PC-9 (cell line): ENCODE measurements around the gene ZNF652. TPM values are rescaled to one million over a fixed set of nuclear protein-coding genes. Genes with fewer than 3 reads are reported as not detected.

Experiments used
- BruUV-seq: library from RNA; stranded (reverse); fragments of 400-500 nt; replicated peaks from 2 replicates; lab custom pipeline; 2021; lab: Mats Ljungman, UMichigan
- CTCF ChIA-PET: fragments of 300-600 bp; sonication (Branson Sonifier 250); formaldehyde crosslinking; loops from one replicate; lab custom pipeline; 2022; ENCODE audit warnings: antibody characterized with exemption; lab: Charles Lee
- POLR2A ChIA-PET: fragments of 300-600 bp; sonication (Branson Sonifier 250); formaldehyde crosslinking; loops from one replicate; lab custom pipeline; 2022; ENCODE audit warnings: antibody characterized with exemption; ENCODE audit not compliant: unreplicated experiment; lab: Charles Lee
- DNase-seq, 2 experiments: peaks; one replicate each; pipeline versions ENCODE4 v3.0.0 to v3.0.0-alpha.2; 2015 to 2022; ENCODE audit warnings: mixed read lengths in 1 of 2
- H2AFZ ChIP-seq: fragments of 200-600 bp; sonication (generic); 2 replicates; pipeline ENCODE4 v1.8.1; 2017; ENCODE audit warnings: antibody characterized with exemption
- H3F3A ChIP-seq: fragments of 200-600 bp; sonication (generic); 2 replicates; pipeline ENCODE4 v1.8.1; 2017; ENCODE audit warnings: antibody characterized with exemption, mild to moderate bottlenecking, low read depth; ENCODE audit not compliant: insufficient read depth
- H3K27ac ChIP-seq: fragments of 200-600 bp; sonication (generic); 2 replicates; pipeline ENCODE4 v1.6.1; 2016; ENCODE audit warnings: mixed run types
- H3K27me3 ChIP-seq: fragments of 200-600 bp; sonication (generic); 2 replicates; pipeline ENCODE4 v1.6.1; 2016; ENCODE audit warnings: low read depth, mixed run types; ENCODE audit not compliant: insufficient read depth
- H3K36me3 ChIP-seq: fragments of 200-600 bp; sonication (generic); 2 replicates; pipeline ENCODE4 v1.6.1; 2016; ENCODE audit warnings: low read depth, mixed run types
- H3K4me1 ChIP-seq: fragments of 200-600 bp; sonication (generic); replicated peaks from 2 replicates; pipeline ENCODE4 v1.6.1; 2016; ENCODE audit warnings: mixed run types; ENCODE audit not compliant: insufficient read depth
- H3K4me2 ChIP-seq: fragments of 200-600 bp; sonication (generic); 2 replicates; pipeline ENCODE4 v1.6.1; 2017; ENCODE audit warnings: mixed run types
- H3K4me3 ChIP-seq: fragments of 200-600 bp; sonication (generic); 2 replicates; pipeline ENCODE4 v1.6.1; 2016; ENCODE audit warnings: mixed run types
- H3K79me2 ChIP-seq: fragments of 200-600 bp; sonication (generic); 2 replicates; pipeline ENCODE4 v1.6.1; 2017; ENCODE audit warnings: low read depth, mixed run types
- H3K9me2 ChIP-seq: fragments of 200-600 bp; sonication (generic); 2 replicates; pipeline ENCODE4 v1.8.1; 2017; ENCODE audit warnings: mild to moderate bottlenecking; ENCODE audit not compliant: insufficient read depth
- H3K9me3 ChIP-seq: fragments of 200-600 bp; sonication (generic); 2 replicates; pipeline ENCODE4 v1.8.1; 2016; ENCODE audit warnings: low read depth; ENCODE audit not compliant: insufficient read depth
- H4K20me1 ChIP-seq: fragments of 200-600 bp; sonication (generic); 2 replicates; pipeline ENCODE4 v1.8.1; 2017; ENCODE audit not compliant: insufficient read depth
- EZH2 ChIP-seq: fragments of 200-600 bp; sonication (generic); IDR thresholded peaks from 2 replicates; pipeline ENCODE4 v1.8.0; 2017; ENCODE audit warnings: antibody characterized with exemption, low read depth
- intact Hi-C: fragments of 100-400 bp; cut with micrococcal nuclease; formaldehyde crosslinking; loops from one replicate; pipeline ENCODE4 v1.10.0; 2022; ENCODE audit not compliant: unreplicated experiment
- total RNA-seq: library from RNA; stranded (reverse); gene quantifications from 2 replicates; pipeline ENCODE4 v1.2.3, GENCODE V29; 2021
- TF ChIP-seq, protein P1 (sequence below): fragments of 200-600 bp; sonication (generic); conservative IDR thresholded peaks from 2 replicates; pipeline ENCODE4 v1.6.1; 2017; ENCODE audit warnings: mixed run types, antibody characterized with exemption, mild to moderate bottlenecking, moderate library complexity

Gene ZNF652
- total RNA-seq, 1 experiment from 2014 or later, result 49.8 TPM

DNA sequence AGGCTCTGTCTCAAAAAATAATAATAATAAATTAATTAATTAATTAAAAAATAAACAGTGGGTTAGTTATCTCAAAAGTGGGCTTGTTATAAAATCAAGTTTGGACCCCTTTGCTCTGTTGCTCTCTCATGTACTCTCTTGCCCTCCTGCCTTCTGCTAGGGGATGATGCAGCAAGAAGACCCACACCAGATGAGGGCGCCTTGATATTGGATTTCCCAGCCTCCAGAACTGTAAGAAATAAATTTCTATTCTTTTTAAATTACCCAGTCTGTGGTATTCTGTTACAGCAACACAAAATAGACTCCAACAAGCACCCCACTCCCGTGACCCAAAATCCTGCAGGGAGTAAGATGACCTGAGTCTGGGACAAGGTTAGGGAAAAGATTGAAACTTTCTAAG is 2.1 kb upstream of the ZNF652 start:
- Histone ChIP-seq H3K27ac (no peak overlapping the region), H3K36me3 (no peaks in the 10 kb centered on the region), H3K4me3 (no peak overlapping the region), H3K9me2 (no peaks in the 10 kb centered on the region), H3K79me2 (peaks cover 24% of the 10 kb centered on the region), H3K4me1 (peaks cover 25% of the 10 kb centered on the region), H3K9me3 (no peaks in the 10 kb centered on the region), H4K20me1 (peaks cover 16% of the 10 kb centered on the region), H3F3A (peaks cover 9% of the 10 kb centered on the region; the same call in 1 of the 2 replicates), H2AFZ (no peak overlapping the region), H3K4me2 (no peak overlapping the region), H3K27me3 (no peaks in the 10 kb centered on the region)
- no peak for DNase-seq
- TF ChIP-seq, protein P1, sequence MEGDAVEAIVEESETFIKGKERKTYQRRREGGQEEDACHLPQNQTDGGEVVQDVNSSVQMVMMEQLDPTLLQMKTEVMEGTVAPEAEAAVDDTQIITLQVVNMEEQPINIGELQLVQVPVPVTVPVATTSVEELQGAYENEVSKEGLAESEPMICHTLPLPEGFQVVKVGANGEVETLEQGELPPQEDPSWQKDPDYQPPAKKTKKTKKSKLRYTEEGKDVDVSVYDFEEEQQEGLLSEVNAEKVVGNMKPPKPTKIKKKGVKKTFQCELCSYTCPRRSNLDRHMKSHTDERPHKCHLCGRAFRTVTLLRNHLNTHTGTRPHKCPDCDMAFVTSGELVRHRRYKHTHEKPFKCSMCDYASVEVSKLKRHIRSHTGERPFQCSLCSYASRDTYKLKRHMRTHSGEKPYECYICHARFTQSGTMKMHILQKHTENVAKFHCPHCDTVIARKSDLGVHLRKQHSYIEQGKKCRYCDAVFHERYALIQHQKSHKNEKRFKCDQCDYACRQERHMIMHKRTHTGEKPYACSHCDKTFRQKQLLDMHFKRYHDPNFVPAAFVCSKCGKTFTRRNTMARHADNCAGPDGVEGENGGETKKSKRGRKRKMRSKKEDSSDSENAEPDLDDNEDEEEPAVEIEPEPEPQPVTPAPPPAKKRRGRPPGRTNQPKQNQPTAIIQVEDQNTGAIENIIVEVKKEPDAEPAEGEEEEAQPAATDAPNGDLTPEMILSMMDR, result no peak
- TF ChIP-seq EZH2, result no peak
- POLR2A ChIA-PET, result no interaction called here
- CTCF ChIA-PET, result no interaction called here
- intact Hi-C loops, result no loop called here
- BruUV-seq, result no TSS peak

DNA sequence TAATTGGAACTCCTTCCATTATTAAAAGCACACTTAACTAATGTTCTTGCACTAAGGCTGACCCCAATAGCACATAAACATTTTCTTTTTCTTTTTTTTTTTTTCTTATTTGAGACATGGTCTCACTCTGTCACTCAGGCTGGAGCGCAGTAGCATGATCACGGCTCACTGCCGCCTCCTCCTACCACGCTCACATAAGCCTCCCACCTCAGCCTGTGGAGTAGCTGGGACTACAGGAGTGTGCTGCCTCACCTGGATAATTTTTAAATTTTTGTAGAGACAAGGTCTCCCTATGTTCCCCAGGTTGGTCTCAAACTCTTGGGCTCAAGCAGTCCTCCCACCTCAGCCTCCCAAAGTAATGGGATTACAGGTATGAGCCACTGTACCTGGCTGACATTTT is 1.2 kb upstream of the ZNF652 start:
- CTCF ChIA-PET, result no interaction called here
- intact Hi-C loops, result no loop called here
- Histone ChIP-seq H3F3A (peaks cover 9% of the 10 kb centered on the region; the same call in 1 of the 2 replicates), H3K4me1 (peaks cover 34% of the 10 kb centered on the region), H4K20me1 (peaks cover 23% of the 10 kb centered on the region), H3K9me2 (no peaks in the 10 kb centered on the region), H2AFZ (peak overlapping the region; percentile 89; the same call in 1 of the 2 replicates), H3K4me2 (peak overlapping the region; percentile 92), H3K9me3 (no peaks in the 10 kb centered on the region), H3K79me2 (peaks cover 33% of the 10 kb centered on the region), H3K27ac (no peak overlapping the region), H3K27me3 (no peaks in the 10 kb centered on the region), H3K36me3 (no peaks in the 10 kb centered on the region), H3K4me3 (peak overlapping the region; percentile 67; the same call in 1 of the 2 replicates)
- POLR2A ChIA-PET, result no interaction called here
- no peak for DNase-seq
- no TSS peak for BruUV-seq
- TF ChIP-seq, protein P1, result no peak
- TF ChIP-seq EZH2, result no peak

DNA sequence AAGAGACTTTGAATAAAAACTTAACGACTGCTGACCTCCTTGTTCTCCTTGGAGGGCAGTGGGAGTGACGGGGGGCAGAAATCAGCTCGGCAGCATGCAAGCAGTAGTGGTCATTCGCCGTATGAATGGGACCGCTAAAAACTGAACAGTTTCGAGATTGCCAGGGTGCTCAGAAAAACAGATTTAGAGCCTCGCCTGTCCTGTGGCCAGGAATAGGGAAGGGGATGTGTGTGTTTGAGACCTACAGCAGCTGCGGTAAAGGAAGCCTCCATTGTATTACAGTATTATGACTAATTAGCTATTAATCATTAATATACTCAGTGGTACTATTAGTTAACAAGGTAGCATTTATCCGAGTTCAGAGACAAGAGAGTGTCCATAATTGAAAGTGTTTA is 670 bp upstream of the ZNF652 start:
- intact Hi-C loops, result no loop called here
- H4K20me1 ChIP-seq, result peaks cover 27% of the 10 kb centered on the region
- DNase-seq, result no peak
- H3K4me3 ChIP-seq, result peak overlapping the region; percentile 67
- H3K4me1 ChIP-seq, result peaks cover 34% of the 10 kb centered on the region
- H2AFZ ChIP-seq, result peak overlapping the region; percentile 89
- CTCF ChIA-PET, result no interaction called here
- no peaks in the 10 kb centered on the region for H3K9me3 ChIP-seq
- TF ChIP-seq EZH2, result no peak
- TF ChIP-seq, protein P1, result no peak
- TSS peak; percentile 79 for BruUV-seq
- H3K27me3 ChIP-seq, result no peaks in the 10 kb centered on the region
- H3K79me2 ChIP-seq, result peaks cover 38% of the 10 kb centered on the region
- no peaks in the 10 kb centered on the region for H3K36me3 ChIP-seq
- peaks cover 9% of the 10 kb centered on the region; the same call in 1 of the 2 replicates for H3F3A ChIP-seq
- POLR2A ChIA-PET, result interaction anchor here (0.5 kb wide), 1 partner anchor 315 kb away, joined by 13 read pairs; no protein-coding TSS in a partner anchor
- no peak overlapping the region; the same call in 1 of the 2 replicates for H3K27ac ChIP-seq
- peak overlapping the region; percentile 92 for H3K4me2 ChIP-seq
- no peaks in the 10 kb centered on the region for H3K9me2 ChIP-seq
